ENCODE data around the gene HYAL4.

DNA sequence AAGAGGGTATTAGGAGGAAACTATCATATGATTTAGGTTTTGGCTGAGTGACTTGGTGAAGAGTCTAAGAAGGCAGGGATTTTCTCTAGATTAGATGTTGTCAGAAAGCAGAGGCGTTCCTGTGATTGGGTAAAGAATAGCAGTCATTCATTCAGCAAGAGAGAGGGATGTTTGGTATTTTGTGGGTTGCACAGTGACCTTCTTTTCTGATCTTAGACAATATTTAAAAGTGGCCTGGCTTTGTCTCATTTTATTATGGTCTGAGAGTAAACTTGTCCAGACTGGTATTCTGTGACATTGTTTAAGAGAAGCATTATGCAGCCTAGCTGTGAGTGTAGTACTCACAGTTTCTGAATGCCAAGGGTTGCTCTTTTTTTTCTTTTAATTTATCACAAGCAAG is 18.5 kb downstream of the HYAL4 start:
- TF ChIP-seq, protein P1, sequence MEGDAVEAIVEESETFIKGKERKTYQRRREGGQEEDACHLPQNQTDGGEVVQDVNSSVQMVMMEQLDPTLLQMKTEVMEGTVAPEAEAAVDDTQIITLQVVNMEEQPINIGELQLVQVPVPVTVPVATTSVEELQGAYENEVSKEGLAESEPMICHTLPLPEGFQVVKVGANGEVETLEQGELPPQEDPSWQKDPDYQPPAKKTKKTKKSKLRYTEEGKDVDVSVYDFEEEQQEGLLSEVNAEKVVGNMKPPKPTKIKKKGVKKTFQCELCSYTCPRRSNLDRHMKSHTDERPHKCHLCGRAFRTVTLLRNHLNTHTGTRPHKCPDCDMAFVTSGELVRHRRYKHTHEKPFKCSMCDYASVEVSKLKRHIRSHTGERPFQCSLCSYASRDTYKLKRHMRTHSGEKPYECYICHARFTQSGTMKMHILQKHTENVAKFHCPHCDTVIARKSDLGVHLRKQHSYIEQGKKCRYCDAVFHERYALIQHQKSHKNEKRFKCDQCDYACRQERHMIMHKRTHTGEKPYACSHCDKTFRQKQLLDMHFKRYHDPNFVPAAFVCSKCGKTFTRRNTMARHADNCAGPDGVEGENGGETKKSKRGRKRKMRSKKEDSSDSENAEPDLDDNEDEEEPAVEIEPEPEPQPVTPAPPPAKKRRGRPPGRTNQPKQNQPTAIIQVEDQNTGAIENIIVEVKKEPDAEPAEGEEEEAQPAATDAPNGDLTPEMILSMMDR (IDR thresholded peaks at IDR 0.05), result no peak
- no peak for TF ChIP-seq POLR2A (IDR thresholded peaks at IDR 0.05)
